AG04450 (cell line): Measurements from ENCODE around the gene UBFD1. TPM values are rescaled to one million over a fixed set of nuclear protein-coding genes. Genes with fewer than 3 reads are reported as not detected.

ENCODE experiments used
- CTCF ChIA-PET: fragments of 300-600, 350-600 bp; formaldehyde crosslinking; extraction: SDS; loops from one replicate; lab custom pipeline; 2022; ENCODE audit warnings: antibody characterized with exemption, inconsistent platforms; lab: Charles Lee
- POLR2A ChIA-PET: fragments of 350-600 bp; formaldehyde crosslinking; extraction: SDS; loops from one replicate; lab custom pipeline; 2021; ENCODE audit warnings: antibody characterized with exemption, inconsistent platforms; lab: Yijun Ruan, JAX
- DNase-seq: peaks from one replicate; pipeline ENCODE4 v3.0.0-alpha.2; 2011; ENCODE audit warnings: low read depth, low spot score
- H3K27ac ChIP-seq: one replicate; pipeline ENCODE4 v1.5.1; 2012; ENCODE audit warnings: low read depth, low read length, control low read depth
- H3K27me3 ChIP-seq: one replicate; pipeline ENCODE4 v1.6.0; 2012; ENCODE audit warnings: low read length; ENCODE audit not compliant: control insufficient read depth, insufficient read depth
- H3K4me3 ChIP-seq: 2 replicates; pipeline ENCODE4 v1.5.1; 2011; ENCODE audit warnings: mild to moderate bottlenecking, low read depth, low read length, control low read depth
- H3K9me3 ChIP-seq: 2 replicates; pipeline ENCODE4 v1.5.1; 2012; ENCODE audit warnings: low read length; ENCODE audit not compliant: control insufficient read depth, insufficient read depth
- CTCF ChIP-seq: IDR thresholded peaks from 2 replicates; pipeline ENCODE4 v1.5.1; 2011; ENCODE audit warnings: low read depth, low read length, control low read depth, inconsistent platforms
- polyA plus RNA-seq: library from polyadenylated mRNA; depleted of rRNA; stranded (reverse); fragments of >200 nt; gene quantifications from 2 replicates; pipeline ENCODE4 v1.2.3, GENCODE V29; 2011

The UBFD1 gene
- polyA plus RNA-seq, 1 experiment = 101 TPM

DNA sequence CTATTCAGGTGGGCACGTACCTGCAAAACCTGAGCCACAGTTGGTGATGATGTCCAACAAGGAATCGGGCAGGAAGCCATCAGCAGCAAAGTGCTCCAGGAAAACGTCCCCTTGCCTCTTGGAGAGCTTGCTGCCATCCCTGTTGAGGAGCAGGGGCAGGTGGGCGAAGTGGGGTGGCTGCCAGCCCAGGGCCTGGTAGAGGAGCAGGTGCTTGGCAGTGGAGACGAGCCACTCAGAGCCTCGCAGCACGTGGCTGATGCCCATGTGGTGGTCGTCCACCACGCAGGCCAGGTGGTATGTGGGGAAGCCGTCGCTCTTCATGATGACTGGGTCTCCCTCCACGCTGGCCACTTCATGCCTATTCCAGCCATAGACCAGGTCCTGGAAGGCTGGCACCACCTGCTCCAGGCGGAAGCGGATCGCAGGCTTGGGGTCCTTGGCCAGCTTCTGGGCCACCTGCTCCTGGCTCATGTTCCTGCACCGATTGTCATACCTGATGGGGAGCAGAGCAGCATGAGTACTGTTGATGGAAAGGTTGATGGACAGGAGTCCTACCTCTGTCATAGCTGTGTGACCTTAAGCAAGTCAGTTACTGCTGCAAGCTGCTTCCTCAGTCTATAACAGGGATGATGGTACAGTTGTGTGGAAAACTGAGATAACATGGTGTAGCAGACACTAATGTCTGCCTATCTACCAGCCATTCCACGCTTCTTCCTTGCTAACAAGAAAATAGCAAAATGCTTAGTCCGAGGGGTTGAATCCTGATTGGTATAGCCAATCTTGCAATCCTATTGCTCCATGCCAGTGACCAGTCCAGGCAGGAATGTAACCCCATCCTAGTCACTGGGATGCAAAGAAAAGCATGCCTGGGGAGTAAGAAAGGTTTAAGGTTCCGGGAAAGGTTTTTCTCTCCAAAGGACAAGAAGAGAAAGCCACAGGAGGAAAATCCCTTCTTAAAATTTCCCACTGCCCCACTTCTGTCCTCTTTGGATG, 22.4 kb upstream of the UBFD1 start:
- CTCF ChIA-PET = no interaction called here
- H3K4me3 ChIP-seq = no peak overlapping the region
- DNase-seq = no peak

DNA sequence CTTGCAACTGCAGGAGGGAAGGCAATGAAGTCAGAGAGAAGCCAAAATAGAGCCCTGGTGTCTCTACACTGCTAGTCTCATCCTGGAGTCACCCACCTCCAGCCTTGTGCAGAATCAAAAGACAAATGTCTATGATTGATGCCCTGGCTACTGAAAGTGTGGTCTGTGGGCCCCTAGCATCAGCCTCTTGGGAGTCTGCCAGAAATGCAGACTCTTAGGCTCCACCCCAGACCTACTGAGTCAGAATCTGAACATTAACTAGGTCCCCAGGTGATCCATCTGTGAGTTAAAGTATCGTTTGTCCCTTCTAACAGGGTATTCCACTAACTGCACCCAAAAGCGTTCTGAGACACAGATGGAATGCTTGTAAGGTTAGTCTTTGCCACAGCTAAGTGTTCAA, 21.6 kb upstream of the UBFD1 start:
- CTCF ChIA-PET = no interaction called here
- no peaks in the 10 kb centered on the region for H3K27me3 ChIP-seq
- H3K4me3 ChIP-seq = no peak overlapping the region
- H3K27ac ChIP-seq = no peak overlapping the region
- TF ChIP-seq CTCF = no peak
- POLR2A ChIA-PET = no interaction called here
- H3K9me3 ChIP-seq = no peaks in the 10 kb centered on the region; the same call in 1 of the 2 replicates
- no peak for DNase-seq

More for the DNA sequence above, 22.4 kb upstream of the UBFD1 start:
- POLR2A ChIA-PET = no interaction called here
- H3K27me3 ChIP-seq = no peaks in the 10 kb centered on the region
- no peak for TF ChIP-seq CTCF
- no peak overlapping the region for H3K27ac ChIP-seq
- H3K9me3 ChIP-seq = no peaks in the 10 kb centered on the region; the same call in 1 of the 2 replicates

GRCh38 chr16:23537390-23537789, 20.1 kb upstream of the UBFD1 start:
- H3K27ac ChIP-seq = no peak overlapping the region
- no peaks in the 10 kb centered on the region for H3K27me3 ChIP-seq
- no peak for DNase-seq
- CTCF ChIA-PET = no interaction called here
- H3K9me3 ChIP-seq = no peaks in the 10 kb centered on the region; the same call in 1 of the 2 replicates
- POLR2A ChIA-PET = no interaction called here
- no peak for TF ChIP-seq CTCF
- H3K4me3 ChIP-seq = no peak overlapping the region

- no peak for TF ChIP-seq CTCF
- no peak for DNase-seq
- Histone ChIP-seq H3K27ac (peak overlapping the region; percentile 52), H3K9me3 (no peaks in the 10 kb centered on the region; the same call in 1 of the 2 replicates), H3K4me3 (no peak overlapping the region), H3K27me3 (no peaks in the 10 kb centered on the region)
- CTCF ChIA-PET = interaction anchor here (1.1 to 3.4 kb wide), 2 partner anchors 11 to 19 kb away, joined by 3 to 20 read pairs; partner anchors contain the start of genes EARS2 and UBFD1
- POLR2A ChIA-PET = interaction anchor here (1.2 kb wide), 1 partner anchor 18 kb away, joined by 3 read pairs; the partner anchor contains the start of genes EARS2 and UBFD1
Observed at GRCh38 chr16:23538919-23539278, 18.6 kb upstream of the UBFD1 start.
